ENCODE results near the gene NLGN2. TPM values are rescaled to one million over a fixed set of nuclear protein-coding genes. Genes with fewer than 3 reads are reported as not detected.

Gene NLGN2
- total RNA-seq, 2 experiments from 2014 or later: 0.06 to 1.2 TPM

DNA sequence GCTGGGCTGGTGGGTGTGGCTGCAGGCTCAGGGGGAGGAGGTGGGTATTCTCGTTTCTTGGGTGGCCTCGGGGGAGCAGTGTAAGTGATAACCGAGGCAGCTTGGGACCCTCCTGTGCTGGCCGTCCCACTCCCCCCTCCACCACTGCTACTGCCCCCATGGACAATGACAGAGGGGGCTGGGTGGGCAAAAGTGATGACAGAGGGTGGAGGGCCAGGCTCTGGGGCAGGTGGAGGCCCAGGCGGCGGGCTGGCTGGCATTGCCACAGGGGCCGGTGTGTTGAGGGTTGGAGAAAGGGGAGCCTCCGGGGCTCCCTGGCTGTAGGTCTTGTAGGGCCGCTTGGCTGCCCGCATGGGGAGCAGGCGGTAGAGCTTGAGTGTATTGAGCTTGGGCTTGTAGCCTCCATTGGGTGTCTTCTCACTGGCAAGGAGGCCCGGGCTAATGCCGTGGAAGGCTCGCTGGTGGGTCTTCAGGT is 55.8 kb downstream of the NLGN2 start:
- no peaks in the 10 kb centered on the region for H4K20me1 ChIP-seq (ENCODE audit: insufficient read depth, low read length)
- TF ChIP-seq, protein P1, sequence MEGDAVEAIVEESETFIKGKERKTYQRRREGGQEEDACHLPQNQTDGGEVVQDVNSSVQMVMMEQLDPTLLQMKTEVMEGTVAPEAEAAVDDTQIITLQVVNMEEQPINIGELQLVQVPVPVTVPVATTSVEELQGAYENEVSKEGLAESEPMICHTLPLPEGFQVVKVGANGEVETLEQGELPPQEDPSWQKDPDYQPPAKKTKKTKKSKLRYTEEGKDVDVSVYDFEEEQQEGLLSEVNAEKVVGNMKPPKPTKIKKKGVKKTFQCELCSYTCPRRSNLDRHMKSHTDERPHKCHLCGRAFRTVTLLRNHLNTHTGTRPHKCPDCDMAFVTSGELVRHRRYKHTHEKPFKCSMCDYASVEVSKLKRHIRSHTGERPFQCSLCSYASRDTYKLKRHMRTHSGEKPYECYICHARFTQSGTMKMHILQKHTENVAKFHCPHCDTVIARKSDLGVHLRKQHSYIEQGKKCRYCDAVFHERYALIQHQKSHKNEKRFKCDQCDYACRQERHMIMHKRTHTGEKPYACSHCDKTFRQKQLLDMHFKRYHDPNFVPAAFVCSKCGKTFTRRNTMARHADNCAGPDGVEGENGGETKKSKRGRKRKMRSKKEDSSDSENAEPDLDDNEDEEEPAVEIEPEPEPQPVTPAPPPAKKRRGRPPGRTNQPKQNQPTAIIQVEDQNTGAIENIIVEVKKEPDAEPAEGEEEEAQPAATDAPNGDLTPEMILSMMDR (conservative IDR thresholded peaks at IDR 0.05; ENCODE audit: low read length): no peak
- TF ChIP-seq EZH2phosphoT487 (IDR thresholded peaks at IDR 0.05; ENCODE audit: borderline replicate concordance, low read depth, low read length): no peak
- no peak overlapping the region for H2AFZ ChIP-seq (ENCODE audit: low read length)
- H3K9me2 ChIP-seq (ENCODE audit: insufficient read depth, low read length): no peaks in the 10 kb centered on the region
- DNase-seq (ENCODE audit: low spot score): no peak
- no peaks in the 10 kb centered on the region for H3K79me2 ChIP-seq (ENCODE audit: insufficient read depth, low read depth, low read length)
- CTCF ChIA-PET (ENCODE audit: unreplicated experiment): no interaction called here
- no peak overlapping the region for H3K4me3 ChIP-seq (ENCODE audit: low read depth, low read length, poor library complexity, severe bottlenecking)
- POLR2A ChIA-PET: interaction anchor here (0.5 kb wide), 1 partner anchor 7 kb away, joined by 4 read pairs; no protein-coding TSS in a partner anchor
- no TSS peak for BruUV-seq (replicated peaks)
- H3K4me2 ChIP-seq (ENCODE audit: low read length): no peak overlapping the region
- peaks cover 21% of the 10 kb centered on the region for H3K4me1 ChIP-seq (ENCODE audit: insufficient read depth, low read length, poor library complexity, severe bottlenecking)
- intact Hi-C loops (cut with micrococcal nuclease; ENCODE audit: unreplicated experiment): no loop called here
- H3K36me3 ChIP-seq (ENCODE audit: insufficient read depth, low read length): 0 out of 2 replicates have a peak, but pooled peaks cover 3% of the 10 kb centered on the region
- H3K9me3 ChIP-seq (ENCODE audit: low read length): no peaks in the 10 kb centered on the region
- no peak overlapping the region for H3K27ac ChIP-seq (ENCODE audit: low read depth, low read length, poor library complexity, severe bottlenecking)

DNA sequence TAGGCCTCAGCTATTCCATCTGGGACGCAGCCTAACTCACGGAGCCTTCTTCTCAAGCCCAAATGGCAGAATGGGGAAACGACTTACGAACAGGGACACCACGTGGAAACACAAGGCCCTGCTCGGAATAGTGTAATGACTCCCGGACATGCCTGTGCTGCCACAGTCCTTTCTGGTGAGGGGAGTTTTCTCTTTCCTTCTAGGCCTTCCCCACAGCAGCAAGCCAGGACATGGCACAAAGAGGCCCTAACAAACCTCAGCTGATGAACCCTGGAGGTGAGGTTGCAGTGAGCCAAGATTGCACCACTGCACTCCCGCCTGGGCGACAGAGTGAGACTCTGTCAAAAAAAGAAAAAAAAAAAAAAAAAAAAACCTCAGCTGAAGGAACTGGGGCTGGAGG is 56.4 kb downstream of the NLGN2 start:
- CTCF ChIA-PET (ENCODE audit: unreplicated experiment): no interaction called here
- DNase-seq (ENCODE audit: low spot score): no peak
- no peak overlapping the region for H3K4me3 ChIP-seq (ENCODE audit: low read depth, low read length, poor library complexity, severe bottlenecking)
- H3K36me3 ChIP-seq (ENCODE audit: insufficient read depth, low read length): no peaks in the 10 kb centered on the region
- intact Hi-C loops (cut with micrococcal nuclease; ENCODE audit: unreplicated experiment): no loop called here
- H3K4me1 ChIP-seq (ENCODE audit: insufficient read depth, low read length, poor library complexity, severe bottlenecking): peaks cover 21% of the 10 kb centered on the region
- no peaks in the 10 kb centered on the region for H3K79me2 ChIP-seq (ENCODE audit: insufficient read depth, low read depth, low read length)
- H3K9me2 ChIP-seq (ENCODE audit: insufficient read depth, low read length): no peaks in the 10 kb centered on the region
- no peaks in the 10 kb centered on the region for H4K20me1 ChIP-seq (ENCODE audit: insufficient read depth, low read length)
- no peak for TF ChIP-seq EZH2phosphoT487 (IDR thresholded peaks at IDR 0.05; ENCODE audit: borderline replicate concordance, low read depth, low read length)
- TF ChIP-seq, protein P1 (conservative IDR thresholded peaks at IDR 0.05; ENCODE audit: low read length): no peak
- no TSS peak for BruUV-seq (replicated peaks)
- no peak overlapping the region for H3K27ac ChIP-seq (ENCODE audit: low read depth, low read length, poor library complexity, severe bottlenecking)
- no peak overlapping the region for H3K4me2 ChIP-seq (ENCODE audit: low read length)
- POLR2A ChIA-PET: interaction anchor here (0.5 kb wide), 1 partner anchor 8 kb away, joined by 4 read pairs; no protein-coding TSS in a partner anchor
- H3K9me3 ChIP-seq (ENCODE audit: low read length): no peaks in the 10 kb centered on the region
- no peak overlapping the region for H2AFZ ChIP-seq (ENCODE audit: low read length)

DNA sequence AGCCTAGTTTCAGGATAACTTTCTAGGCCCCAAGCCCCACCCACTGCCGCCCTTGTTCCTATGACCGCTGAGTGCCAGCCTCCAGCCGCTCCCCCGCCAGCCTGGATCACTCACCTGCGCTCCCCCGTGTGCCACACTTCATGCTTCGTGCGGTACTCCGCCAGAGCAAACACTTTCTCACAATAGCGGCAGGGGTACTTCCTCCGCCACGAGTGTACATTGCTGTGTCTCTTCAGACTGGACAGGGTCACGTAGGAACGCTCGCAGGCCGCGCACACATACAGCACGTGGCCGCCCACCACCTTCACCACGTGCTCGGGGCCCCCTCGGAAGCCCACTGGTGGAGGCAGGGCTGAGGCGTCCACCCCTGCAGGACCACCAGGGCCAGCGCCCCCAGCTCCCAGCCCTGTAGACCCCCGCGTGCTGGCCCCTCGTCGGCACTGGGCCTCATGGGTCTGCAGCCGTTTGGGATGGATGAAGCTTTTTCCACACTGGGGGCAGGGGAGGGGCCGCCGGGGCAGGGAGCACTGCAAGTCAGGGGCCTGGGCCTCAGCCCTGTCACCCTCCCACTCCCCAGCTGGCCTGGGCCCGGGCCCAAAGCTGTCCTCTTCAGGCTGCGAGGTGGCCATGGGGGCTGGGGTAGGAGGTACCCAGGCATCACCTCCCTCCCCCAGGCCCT is 58.1 kb downstream of the NLGN2 start:
- Histone ChIP-seq H3K9me2 (ENCODE audit: insufficient read depth, low read length) (no peaks in the 10 kb centered on the region), H3K9me3 (ENCODE audit: low read length) (no peaks in the 10 kb centered on the region), H3K4me2 (ENCODE audit: low read length) (no peak overlapping the region), H3K79me2 (ENCODE audit: insufficient read depth, low read depth, low read length) (no peaks in the 10 kb centered on the region), H3K4me1 (ENCODE audit: insufficient read depth, low read length, poor library complexity, severe bottlenecking) (peaks cover 15% of the 10 kb centered on the region), H3K27ac (ENCODE audit: low read depth, low read length, poor library complexity, severe bottlenecking) (no peak overlapping the region), H4K20me1 (ENCODE audit: insufficient read depth, low read length) (no peaks in the 10 kb centered on the region), H2AFZ (ENCODE audit: low read length) (no peak overlapping the region), H3K4me3 (ENCODE audit: low read depth, low read length, poor library complexity, severe bottlenecking) (no peak overlapping the region), H3K36me3 (ENCODE audit: insufficient read depth, low read length) (no peaks in the 10 kb centered on the region)
- intact Hi-C loops (cut with micrococcal nuclease; ENCODE audit: unreplicated experiment): no loop called here
- ChIA-PET POLR2A (no interaction called here), CTCF (ENCODE audit: unreplicated experiment) (interaction anchor here (0.6 kb wide), 1 partner anchor 209 kb away, joined by 4 read pairs; no protein-coding TSS in a partner anchor)
- TF ChIP-seq EZH2phosphoT487 (IDR thresholded peaks at IDR 0.05; ENCODE audit: borderline replicate concordance, low read depth, low read length): no peak
- TF ChIP-seq, protein P1 (conservative IDR thresholded peaks at IDR 0.05; ENCODE audit: low read length): no peak
- no TSS peak for BruUV-seq (replicated peaks)
- DNase-seq (ENCODE audit: low spot score): no peak

Data from OCI-LY7 (cell line).